Effector memory CD8-positive, alpha-beta T cell (primary cell): ENCODE results near the gene GDPD2.
A peak's percentile ranks its signal among the peaks of the same experiment; 100 is the strongest.
"Not testable (repeated sequence)": the region's sequence is repeated elsewhere in the genome, so short reads cannot be mapped to it uniquely, and the experiment has no call there.

ENCODE experiments used
- ATAC-seq: fragments of 150-1000 bp; cut with Tn5 transposase; replicated peaks from 2 replicates; pipeline ENCODE4 v1.10.0; 2021; ENCODE audit warnings: mild to moderate bottlenecking, moderate library complexity
- DNase-seq, 3 experiments: peaks; one replicate each; pipeline ENCODE4 v3.0.0; 2021
- H3K27ac Mint-ChIP-seq, 2 donors: one replicate each; pipeline ENCODE4 v1.8.0; 2022; ENCODE audit warnings: mild to moderate bottlenecking in 2 of 2, mixed read lengths in 2 of 2, moderate library complexity in 2 of 2
- H3K27me3 Mint-ChIP-seq, 2 donors: one replicate each; pipeline ENCODE4 v1.8.0; 2022; ENCODE audit warnings: mixed read lengths in 2 of 2
- H3K36me3 Mint-ChIP-seq: one replicate; pipeline ENCODE4 v1.8.0; 2022; ENCODE audit warnings: mild to moderate bottlenecking, moderate library complexity, mixed read lengths; ENCODE audit not compliant: insufficient read depth
- H3K4me1 Mint-ChIP-seq, 2 donors: one replicate each; pipeline ENCODE4 v1.8.0; 2022; ENCODE audit warnings: low read depth in 2 of 2, mixed read lengths in 2 of 2
- H3K4me3 Mint-ChIP-seq, 2 donors: one replicate each; pipeline ENCODE4 v1.8.0; 2022; ENCODE audit warnings: mild to moderate bottlenecking in 2 of 2, mixed read lengths in 2 of 2, moderate library complexity in 2 of 2
- H3K9me3 Mint-ChIP-seq, 2 donors: one replicate each; pipeline ENCODE4 v1.8.0; 2022; ENCODE audit warnings: mixed read lengths in 2 of 2
- total RNA-seq, 9 experiments: gene quantifications; one replicate each; lab custom pipeline; 2026; lab: John Stamatoyannopoulos, UW

The GDPD2 gene, protein sequence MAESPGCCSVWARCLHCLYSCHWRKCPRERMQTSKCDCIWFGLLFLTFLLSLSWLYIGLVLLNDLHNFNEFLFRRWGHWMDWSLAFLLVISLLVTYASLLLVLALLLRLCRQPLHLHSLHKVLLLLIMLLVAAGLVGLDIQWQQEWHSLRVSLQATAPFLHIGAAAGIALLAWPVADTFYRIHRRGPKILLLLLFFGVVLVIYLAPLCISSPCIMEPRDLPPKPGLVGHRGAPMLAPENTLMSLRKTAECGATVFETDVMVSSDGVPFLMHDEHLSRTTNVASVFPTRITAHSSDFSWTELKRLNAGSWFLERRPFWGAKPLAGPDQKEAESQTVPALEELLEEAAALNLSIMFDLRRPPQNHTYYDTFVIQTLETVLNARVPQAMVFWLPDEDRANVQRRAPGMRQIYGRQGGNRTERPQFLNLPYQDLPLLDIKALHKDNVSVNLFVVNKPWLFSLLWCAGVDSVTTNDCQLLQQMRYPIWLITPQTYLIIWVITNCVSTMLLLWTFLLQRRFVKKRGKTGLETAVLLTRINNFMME
- 0 reads per million in 9 experiments for total RNA-seq

DNA sequence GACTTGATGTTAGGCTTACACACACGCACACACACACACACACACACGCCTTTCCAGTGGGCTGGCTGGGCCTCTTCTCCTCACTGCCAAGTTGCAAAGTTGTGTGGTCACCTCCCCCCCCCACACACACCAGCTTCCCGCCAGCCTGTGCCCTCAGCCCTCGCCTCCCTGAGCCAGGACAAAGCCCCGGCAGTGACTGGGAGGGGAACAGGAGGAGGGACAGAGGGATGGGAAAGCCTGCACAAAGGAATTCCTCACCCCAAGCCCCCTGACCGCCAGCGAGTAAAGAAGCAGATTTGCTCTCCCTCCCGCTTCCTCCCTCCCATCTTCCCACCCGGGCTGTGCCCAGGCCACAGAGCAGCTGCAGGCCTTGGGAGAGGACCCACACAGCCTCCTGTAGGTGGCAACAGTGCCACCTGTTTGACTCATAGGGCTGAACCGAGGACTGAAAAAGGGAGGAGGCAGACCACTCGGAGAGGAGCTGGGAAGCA, at the start of gene GDPD2:
Gene GDPD2 (plus strand): TSS at position 464 of the 491 bp plus-strand sequence. CDS start 1,671 bp downstream, outside the sequence.
- peak within 1 kb of the TSS in 1 of 2 donors; percentile 23 for H3K27ac Mint-ChIP-seq
- no peaks in the 10 kb centered on the region for H3K36me3 Mint-ChIP-seq
- H3K9me3 Mint-ChIP-seq: no peaks in the 10 kb centered on the region
- no peak for DNase-seq
- no peak within 1 kb of the TSS for H3K4me3 Mint-ChIP-seq
- no peak for ATAC-seq
- H3K4me1 Mint-ChIP-seq: no peaks in the 10 kb centered on the region
- peaks cover 0 to 6% of the 10 kb centered on the region in 2 donors for H3K27me3 Mint-ChIP-seq

- Mint-ChIP-seq H3K36me3 (peaks cover 3% of the 10 kb centered on the region), H3K4me1 (no peaks in the 10 kb centered on the region), H3K27ac (peak overlapping the region in 1 of 2 donors; percentile 35), H3K27me3 (no peaks in the 10 kb centered on the region), H3K4me3 (no peak overlapping the region), H3K9me3 (no peaks in the 10 kb centered on the region)
- ATAC-seq (no peak), DNase-seq (no peak)
These were observed 36.9 kb upstream of the GDPD2 start for GRCh38 chrX:70386235-70386634.

DNA sequence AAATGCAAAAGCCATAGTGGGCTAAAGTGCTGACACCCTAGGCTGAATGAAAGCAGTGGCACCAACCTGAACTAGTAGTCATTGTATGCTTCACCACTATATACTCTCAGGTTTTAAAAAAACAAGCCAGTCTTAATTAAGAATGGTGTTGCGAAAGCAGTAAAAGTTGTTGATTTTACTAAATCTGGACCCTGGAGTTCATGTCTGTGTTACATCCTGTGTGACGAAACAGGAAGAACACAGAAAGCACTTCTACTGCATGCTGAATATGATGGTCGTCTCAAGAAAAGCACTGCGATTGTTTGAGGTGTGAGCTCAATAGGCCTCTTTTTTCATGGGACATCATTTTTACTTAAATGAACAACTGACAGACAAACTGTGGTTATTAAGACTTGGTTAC, 24.2 kb upstream of the GDPD2 start:
- ATAC-seq: peak; percentile 98
- Mint-ChIP-seq H3K9me3 (no peaks in the 10 kb centered on the region), H3K27me3 (no peaks in the 10 kb centered on the region), H3K4me3 (peak overlapping the region in 1 of 2 donors; percentile 8), H3K27ac (peak overlapping the region; percentile 46 to 92), H3K4me1 (no peaks in the 10 kb centered on the region), H3K36me3 (no peaks in the 10 kb centered on the region)
- peak; percentile 17 to 29 (median 21) for DNase-seq

GRCh38 chrX:70400181-70400580, 22.9 kb upstream of the GDPD2 start:
- H3K4me3 Mint-ChIP-seq, H3K27me3 Mint-ChIP-seq, H3K9me3 Mint-ChIP-seq, ATAC-seq, H3K27ac Mint-ChIP-seq, DNase-seq, H3K4me1 Mint-ChIP-seq, H3K36me3 Mint-ChIP-seq: not testable (repeated sequence)

- H3K27ac Mint-ChIP-seq: peak overlapping the region in 1 of 2 donors; percentile 76
- no peaks in the 10 kb centered on the region for H3K4me1 Mint-ChIP-seq
- ATAC-seq (no peak), DNase-seq (no peak)
- H3K9me3 Mint-ChIP-seq: no peaks in the 10 kb centered on the region
- H3K27me3 Mint-ChIP-seq: no peaks in the 10 kb centered on the region
- H3K4me3 Mint-ChIP-seq: no peak overlapping the region
- H3K36me3 Mint-ChIP-seq: no peaks in the 10 kb centered on the region
These were observed 20.4 kb upstream of the GDPD2 start for GRCh38 chrX:70402721-70403120.

DNA sequence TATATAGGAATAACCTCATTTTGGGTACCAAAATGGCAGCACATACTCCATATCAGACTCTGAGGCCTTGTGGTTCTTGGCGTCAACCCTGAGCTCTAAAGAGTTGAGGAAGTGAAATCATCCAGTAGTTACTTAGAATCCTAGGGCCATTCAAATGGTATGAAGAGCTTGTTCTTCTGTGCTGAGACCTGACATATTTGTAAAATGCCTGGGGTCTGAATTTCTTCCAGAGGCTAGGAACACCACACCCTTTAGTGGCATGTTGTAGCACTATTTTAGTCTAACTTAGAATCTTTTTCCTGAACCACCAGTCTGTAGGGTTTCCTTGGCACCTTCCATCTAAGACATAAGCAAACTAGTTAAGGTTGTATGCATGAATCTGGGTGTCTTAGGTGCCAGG, 18.1 kb upstream of the GDPD2 start:
- Mint-ChIP-seq H3K4me3 (no peak overlapping the region), H3K36me3 (no peaks in the 10 kb centered on the region), H3K4me1 (no peaks in the 10 kb centered on the region), H3K27ac (no peak overlapping the region), H3K9me3 (no peaks in the 10 kb centered on the region), H3K27me3 (no peaks in the 10 kb centered on the region)
- no peak for ATAC-seq
- DNase-seq: no peak

DNA sequence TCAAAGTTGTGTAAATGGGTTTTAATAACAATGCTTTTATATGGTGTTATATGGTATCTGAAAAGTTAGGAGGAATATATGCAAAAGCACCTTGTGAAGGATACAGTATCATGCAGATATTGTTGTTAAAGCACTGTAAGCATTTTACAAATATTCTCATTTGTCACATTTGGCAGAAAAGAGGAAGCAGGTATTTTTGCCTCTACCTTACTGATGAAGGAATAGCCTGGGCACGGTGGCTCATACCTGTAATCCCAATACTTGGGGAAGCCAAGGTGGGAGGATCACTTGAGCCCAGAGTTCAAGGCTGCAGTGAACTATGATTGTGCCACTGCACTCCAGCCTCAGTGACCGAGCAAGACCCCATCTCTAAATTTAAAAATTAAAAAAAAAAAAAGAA, 12.2 kb upstream of the GDPD2 start:
- ATAC-seq (no peak), DNase-seq (no peak)
- no peak overlapping the region for H3K4me3 Mint-ChIP-seq
- H3K27ac Mint-ChIP-seq: no peak overlapping the region
- no peaks in the 10 kb centered on the region for H3K4me1 Mint-ChIP-seq
- H3K27me3 Mint-ChIP-seq: no peaks in the 10 kb centered on the region
- H3K9me3 Mint-ChIP-seq: no peaks in the 10 kb centered on the region
- H3K36me3 Mint-ChIP-seq: no peaks in the 10 kb centered on the region

DNA sequence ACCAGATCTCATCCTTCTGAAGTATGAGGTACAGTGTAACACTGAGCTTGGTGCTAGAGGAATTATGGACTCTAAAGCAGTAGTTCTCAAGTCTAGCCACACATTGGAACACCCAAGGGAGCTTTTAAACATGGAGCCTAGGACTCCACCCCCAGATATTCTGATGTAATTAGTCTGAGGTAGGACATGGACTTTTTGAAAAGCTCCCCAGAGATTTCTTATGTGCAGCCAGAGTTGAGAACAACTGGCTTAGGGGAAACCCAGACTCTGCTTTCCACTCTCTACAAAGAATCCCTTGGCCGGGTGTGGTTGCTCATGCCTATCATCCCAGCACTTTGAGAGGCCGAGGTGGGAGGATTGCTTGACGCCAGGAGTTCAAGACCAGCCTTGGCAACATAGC, 11.6 kb upstream of the GDPD2 start:
- DNase-seq: no peak
- no peak overlapping the region for H3K4me3 Mint-ChIP-seq

GRCh38 chrX:70421618-70422017, 1.5 kb upstream of the GDPD2 start:
- ATAC-seq (no peak), DNase-seq (no peak)
- Mint-ChIP-seq H3K9me3 (no peaks in the 10 kb centered on the region), H3K4me3 (no peak overlapping the region), H3K27me3 (peaks cover 0 to 6% of the 10 kb centered on the region in 2 donors), H3K4me1 (no peaks in the 10 kb centered on the region), H3K27ac (no peak overlapping the region), H3K36me3 (no peaks in the 10 kb centered on the region)

More for the DNA sequence above, 11.6 kb upstream of the GDPD2 start:
- Mint-ChIP-seq H3K4me1 (no peaks in the 10 kb centered on the region), H3K27me3 (no peaks in the 10 kb centered on the region), H3K36me3 (no peaks in the 10 kb centered on the region), H3K27ac (no peak overlapping the region), H3K9me3 (no peaks in the 10 kb centered on the region)
- ATAC-seq: no peak

DNA sequence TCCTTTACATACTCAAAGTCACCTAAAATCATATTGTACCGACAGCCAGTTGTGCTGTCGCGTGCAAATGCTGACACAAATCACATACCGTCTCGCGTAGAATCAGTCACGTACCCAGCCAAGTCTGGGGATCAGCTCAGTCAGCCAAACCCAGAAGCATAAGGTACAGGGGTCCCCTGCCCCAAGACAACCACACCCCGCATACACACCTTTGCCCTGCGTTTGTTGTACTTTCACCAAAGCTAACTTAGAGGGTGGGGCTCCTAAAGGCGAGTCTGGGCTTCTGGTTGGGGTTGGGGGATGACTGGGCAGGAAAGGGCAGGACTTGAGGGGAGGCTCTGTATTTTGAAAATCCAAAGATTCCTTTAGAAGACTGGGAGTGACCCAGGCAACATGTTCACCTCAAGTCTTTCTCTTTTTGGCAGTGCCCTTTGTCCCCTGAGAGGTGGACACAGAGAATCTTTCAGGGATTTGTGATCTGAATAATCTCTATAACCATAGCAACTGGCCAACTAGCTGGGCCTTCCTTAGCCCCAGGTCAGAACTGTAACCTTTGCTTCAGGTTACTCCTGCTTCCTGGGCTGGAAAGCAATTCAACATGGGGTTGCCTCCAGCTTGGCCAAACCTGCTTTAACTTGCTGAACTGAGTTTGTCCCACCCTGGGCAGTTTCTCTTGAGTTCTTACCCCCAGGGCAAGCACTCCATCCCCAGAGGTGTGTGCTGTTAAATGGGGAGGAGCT, 992 bp downstream of the GDPD2 start:
- Mint-ChIP-seq H3K9me3 (no peaks in the 10 kb centered on the region), H3K27ac (peak overlapping the region in 1 of 2 donors; percentile 23), H3K4me3 (no peak overlapping the region), H3K4me1 (no peaks in the 10 kb centered on the region), H3K27me3 (peaks cover 0 to 6% of the 10 kb centered on the region in 2 donors), H3K36me3 (no peaks in the 10 kb centered on the region)
- ATAC-seq (no peak), DNase-seq (no peak)

GRCh38 chrX:70424801-70425200, 1.7 kb downstream of the GDPD2 start:
- H3K27ac Mint-ChIP-seq: no peak overlapping the region
- no peaks in the 10 kb centered on the region for H3K9me3 Mint-ChIP-seq

DNA sequence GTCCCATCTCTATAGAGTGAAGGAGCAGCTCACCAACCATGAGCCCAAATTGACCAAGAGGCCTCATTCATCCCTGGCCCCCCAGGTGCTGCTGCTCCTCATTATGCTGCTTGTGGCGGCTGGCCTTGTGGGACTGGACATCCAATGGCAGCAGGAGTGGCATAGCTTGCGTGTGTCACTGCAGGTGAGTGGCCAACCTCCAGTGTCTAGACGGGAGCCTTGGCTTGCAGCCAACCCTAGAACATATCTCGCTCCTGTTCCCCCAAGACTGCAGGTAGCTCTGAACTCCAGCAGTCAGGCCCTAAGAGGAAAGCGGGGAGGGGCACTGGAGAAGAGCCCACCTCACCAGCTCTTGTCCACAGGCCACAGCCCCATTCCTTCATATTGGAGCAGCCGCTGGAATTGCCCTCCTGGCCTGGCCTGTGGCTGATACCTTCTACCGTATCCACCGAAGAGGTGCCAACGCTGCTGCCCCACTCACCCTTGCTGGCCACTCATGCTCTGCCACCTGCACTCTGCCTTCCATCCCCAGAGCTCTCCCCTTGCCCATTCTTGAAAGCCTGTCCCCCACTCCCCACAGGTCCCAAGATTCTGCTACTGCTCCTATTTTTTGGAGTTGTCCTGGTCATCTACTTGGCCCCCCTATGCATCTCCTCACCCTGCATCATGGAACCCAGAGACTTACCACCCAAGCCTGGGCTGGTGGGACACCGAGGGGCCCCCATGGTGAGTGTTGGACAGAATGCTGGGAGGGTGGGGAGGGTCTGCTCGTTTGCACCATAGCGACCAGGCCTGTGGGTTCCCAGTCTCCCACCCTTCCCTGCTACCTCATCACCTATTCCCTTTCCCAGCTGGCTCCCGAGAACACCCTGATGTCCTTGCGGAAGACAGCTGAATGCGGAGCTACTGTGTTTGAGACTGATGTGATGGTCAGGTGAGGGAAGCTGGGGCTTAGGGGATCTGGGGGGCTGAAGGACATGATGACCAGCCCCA, 3.5 kb downstream of the GDPD2 start:
- H3K27ac Mint-ChIP-seq: no peak overlapping the region
- ATAC-seq: no peak

More at GRCh38 chrX:70424801-70425200, 1.7 kb downstream of the GDPD2 start:
- DNase-seq: no peak
- H3K4me3 Mint-ChIP-seq: no peak overlapping the region
- H3K27me3 Mint-ChIP-seq: peaks cover 0 to 6% of the 10 kb centered on the region in 2 donors
- ATAC-seq: no peak
- peaks cover 3% of the 10 kb centered on the region for H3K36me3 Mint-ChIP-seq
- H3K4me1 Mint-ChIP-seq: no peaks in the 10 kb centered on the region

More for the DNA sequence above, 3.5 kb downstream of the GDPD2 start:
- Mint-ChIP-seq H3K4me1 (no peaks in the 10 kb centered on the region), H3K9me3 (no peaks in the 10 kb centered on the region), H3K4me3 (no peak overlapping the region), H3K27me3 (peaks cover 0 to 6% of the 10 kb centered on the region in 2 donors), H3K36me3 (peaks cover 3% of the 10 kb centered on the region)
- no peak for DNase-seq
